Adrenal gland (tissue), 12 donors: ENCODE results near the gene AK4. TPM values are rescaled to one million over a fixed set of nuclear protein-coding genes. Genes with fewer than 3 reads are reported as not detected.
A peak's percentile ranks its signal among the peaks of the same experiment; 100 is the strongest.
"Not testable (repeated sequence)": the region's sequence is repeated elsewhere in the genome, so short reads cannot be mapped to it uniquely, and the experiment has no call there.

Experiments used
- DNase-seq, 7 donors: peaks; one replicate each; pipeline ENCODE4 v3.0.0-alpha.2; 2019 to 2020
- H3K27ac ChIP-seq, 5 donors: fragments of 200-600 bp; sonication (generic) in 4 of 5; 1 replicate in 3 of 5; 2 replicates in 2 of 5; pipeline versions ENCODE4 v1.5.1 to v1.8.0; 2016 to 2020; ENCODE audit warnings: mild to moderate bottlenecking in 1 of 5
- H3K27me3 ChIP-seq: fragments of 200-600 bp; 2 replicates; pipeline ENCODE4 v1.8.0; 2021
- H3K36me3 ChIP-seq, 2 donors: fragments of 200-600 bp; replicated peaks in 1 of 2; 1 replicate in 1 of 2; 2 replicates in 1 of 2; pipeline versions ENCODE4 v1.5.1 to v1.8.0; 2018 to 2022
- H3K4me1 ChIP-seq, 2 donors: fragments of 200-600 bp; replicated peaks in 1 of 2; 1 replicate in 1 of 2; 2 replicates in 1 of 2; pipeline versions ENCODE4 v1.5.1 to v1.8.0; 2018 to 2021
- H3K4me3 ChIP-seq, 4 donors: fragments of 200-600 bp; sonication (generic) in 3 of 4; one replicate each; pipeline ENCODE4 v1.5.1; 2016 to 2018
- H3K9me3 ChIP-seq, 3 donors: fragments of 200-600 bp; sonication (generic) in 1 of 3; replicated peaks in 1 of 3; 1 replicate in 2 of 3; 2 replicates in 1 of 3; pipeline versions ENCODE4 v1.5.1 to v1.8.0; 2016 to 2021
- POLR2A ChIP-seq, 2 donors: fragments of 450-650 bp; IDR thresholded peaks; one replicate each; pipeline ENCODE4 v1.6.1; 2017; ENCODE audit warnings: antibody characterized with exemption in 2 of 2, mild to moderate bottlenecking in 2 of 2, moderate library complexity in 1 of 2
- WGBS, 4 donors: extraction: QIAGEN DNeasy Blood & Tissue Kit in 2 of 4; methylation state at CpG; one replicate each; pipeline versions ENCODE4 v1.1.5 to v1.1.7; 2013 to 2017; 5-methylcytosine and 5-hydroxymethylcytosine counted together
- intact Hi-C, 2 donors: fragments of 100-400 bp; cut with DNase I; formaldehyde crosslinking; loops; one replicate each; pipeline versions ENCODE4 v1.14.1 to v1.15.0; 2022 to 2023
- polyA plus RNA-seq, 3 donors: library from polyadenylated mRNA; stranded (reverse); fragments of 200-250 nt in 2 of 3; fragments of 350-450 nt in 1 of 3; fragmentation: Illumina TruSeq in 1 of 3; extraction: RNeasy Lipid Tissue Mini Kit (QIAGEN cat#74804) in 1 of 3; gene quantifications; one replicate each; pipeline ENCODE4 v1.2.3, GENCODE V29; 2013 to 2014
- total RNA-seq, 9 donors: library from RNA; depleted of rRNA in 4 of 9; stranded (reverse); fragments of >200 nt in 4 of 9; fragments of 120-200 nt in 1 of 9; fragmentation: NEBNext Ultra II Directional in 1 of 9; extraction: Animal tissue kit (Norgen Biotek cat#: 25700) in 1 of 9; gene quantifications; one replicate each; pipeline versions ENCODE4 v1.1.0 to v1.2.4, GENCODE V29; 2013 to 2023
- TF ChIP-seq, protein P1 (sequence below), 6 experiments: fragments of 450-650 bp in 4 of 6; fragments of 200-600 bp in 2 of 6; sonication (generic) in 1 of 6; IDR thresholded peaks; 1 replicate in 5 of 6; 2 replicates in 1 of 6; pipeline versions ENCODE4 v1.5.1 to v1.8.0; 2016 to 2021; ENCODE audit warnings: antibody characterized with exemption in 6 of 6, mild to moderate bottlenecking in 2 of 6, moderate library complexity in 1 of 6
- donor health status: healthy with polysubstance abuse.
- donor health status: Bipolar disorder and iron deficiency.
- donor health status: DM: yes; HTN: yes; CAD: no.
- donor health status: DM: no; HTN: no; CAD: no.
- donor health status: DM: no; HTN: no; CAD: no.
- donor health status: DM: yes; HTN: yes; CAD: no.

The AK4 gene
- total and polyA plus RNA-seq, 12 donors = 0.67 to 12.4 (median 2.5) TPM

GRCh38 chr1:65231718-65232330 is 83.8 kb downstream of the AK4 start:
- no peaks in the 10 kb centered on the region for H3K27me3 ChIP-seq
- H3K9me3 ChIP-seq = no peaks in the 10 kb centered on the region
- 57 to 71% (median 64%) methylated on average over 4 of the region's 4 CpGs for WGBS, 4 donors
- no peak for DNase-seq
- no peak for TF ChIP-seq POLR2A (IDR thresholded peaks at IDR 0.05)
- TF ChIP-seq, protein P1, sequence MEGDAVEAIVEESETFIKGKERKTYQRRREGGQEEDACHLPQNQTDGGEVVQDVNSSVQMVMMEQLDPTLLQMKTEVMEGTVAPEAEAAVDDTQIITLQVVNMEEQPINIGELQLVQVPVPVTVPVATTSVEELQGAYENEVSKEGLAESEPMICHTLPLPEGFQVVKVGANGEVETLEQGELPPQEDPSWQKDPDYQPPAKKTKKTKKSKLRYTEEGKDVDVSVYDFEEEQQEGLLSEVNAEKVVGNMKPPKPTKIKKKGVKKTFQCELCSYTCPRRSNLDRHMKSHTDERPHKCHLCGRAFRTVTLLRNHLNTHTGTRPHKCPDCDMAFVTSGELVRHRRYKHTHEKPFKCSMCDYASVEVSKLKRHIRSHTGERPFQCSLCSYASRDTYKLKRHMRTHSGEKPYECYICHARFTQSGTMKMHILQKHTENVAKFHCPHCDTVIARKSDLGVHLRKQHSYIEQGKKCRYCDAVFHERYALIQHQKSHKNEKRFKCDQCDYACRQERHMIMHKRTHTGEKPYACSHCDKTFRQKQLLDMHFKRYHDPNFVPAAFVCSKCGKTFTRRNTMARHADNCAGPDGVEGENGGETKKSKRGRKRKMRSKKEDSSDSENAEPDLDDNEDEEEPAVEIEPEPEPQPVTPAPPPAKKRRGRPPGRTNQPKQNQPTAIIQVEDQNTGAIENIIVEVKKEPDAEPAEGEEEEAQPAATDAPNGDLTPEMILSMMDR (IDR thresholded peaks at IDR 0.05) = no peak
- H3K36me3 ChIP-seq = no peaks in the 10 kb centered on the region
- intact Hi-C loops = loop anchor here in 1 of 2 donors (10.0 kb wide), 1 partner anchor 453 kb away; no protein-coding TSS in a partner anchor
- no peaks in the 10 kb centered on the region for H3K4me1 ChIP-seq
- no peak overlapping the region for H3K4me3 ChIP-seq
- H3K27ac ChIP-seq = no peak overlapping the region

GRCh38 chr1:65232461-65232990 is 84.5 kb downstream of the AK4 start:
- intact Hi-C loops = loop anchor here in 1 of 2 donors (10.0 kb wide), 1 partner anchor 452 kb away; no protein-coding TSS in a partner anchor
- no peak for DNase-seq
- H3K9me3 ChIP-seq = no peaks in the 10 kb centered on the region
- no peaks in the 10 kb centered on the region for H3K36me3 ChIP-seq
- no peak overlapping the region for H3K27ac ChIP-seq
- whole genome bisulfite sequencing, 4 donors = 70 to 80% (median 75%) methylated on average over 4 of the region's 4 CpGs
- H3K27me3 ChIP-seq = no peaks in the 10 kb centered on the region
- H3K4me3 ChIP-seq = no peak overlapping the region
- H3K4me1 ChIP-seq = no peaks in the 10 kb centered on the region
- TF ChIP-seq, protein P1 (IDR thresholded peaks at IDR 0.05) = no peak
- TF ChIP-seq POLR2A (IDR thresholded peaks at IDR 0.05) = no peak

DNA sequence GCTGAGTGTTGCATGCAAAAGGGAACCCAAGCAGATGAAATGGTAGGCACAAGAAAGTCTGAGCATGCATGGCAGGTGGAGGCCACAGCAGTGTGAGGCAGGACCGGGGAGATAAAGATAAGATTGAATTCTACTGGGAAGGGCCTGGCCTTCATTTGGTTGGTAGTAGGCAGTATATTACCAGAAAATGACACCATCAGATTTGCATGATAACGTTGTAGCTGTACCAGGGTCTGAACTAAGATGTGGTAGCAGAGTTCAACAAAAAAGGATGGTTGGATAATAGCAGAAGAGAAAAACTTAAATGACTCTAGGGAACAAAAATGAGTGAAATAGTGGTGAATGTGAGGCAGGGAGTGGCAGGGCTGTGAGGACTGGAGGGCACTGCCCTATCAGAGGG is 85.8 kb downstream of the AK4 start:
- Histone ChIP-seq H3K27me3 (no peaks in the 10 kb centered on the region), H3K36me3 (no peaks in the 10 kb centered on the region), H3K9me3 (no peaks in the 10 kb centered on the region), H3K27ac (no peak overlapping the region), H3K4me1 (no peaks in the 10 kb centered on the region), H3K4me3 (no peak overlapping the region)
- intact Hi-C loops = loop anchor here in 1 of 2 donors (10.0 kb wide), 1 partner anchor 451 kb away; no protein-coding TSS in a partner anchor
- WGBS, 4 donors = 52 to 66% (median 57%) methylated on average over 2 of the region's 2 CpGs
- no peak for DNase-seq
- TF ChIP-seq POLR2A (IDR thresholded peaks at IDR 0.05) = no peak
- TF ChIP-seq, protein P1 (IDR thresholded peaks at IDR 0.05) = no peak

- Histone ChIP-seq H3K27ac (no peak overlapping the region), H3K4me1 (no peaks in the 10 kb centered on the region), H3K4me3 (no peak overlapping the region), H3K27me3 (no peaks in the 10 kb centered on the region), H3K9me3 (no peaks in the 10 kb centered on the region), H3K36me3 (no peaks in the 10 kb centered on the region)
- TF ChIP-seq POLR2A (IDR thresholded peaks at IDR 0.05) = no peak
- TF ChIP-seq, protein P1 (IDR thresholded peaks at IDR 0.05) = peak; percentile 45 to 85 (median 60)
- no peak for DNase-seq
- intact Hi-C loops = loop anchor here in 1 of 2 donors (10.0 kb wide), 1 partner anchor 449 kb away; no protein-coding TSS in a partner anchor
- WGBS, 4 donors = 41 to 66% (median 56%) methylated on average over 3 of the region's 3 CpGs
Measured at GRCh38 chr1:65235867-65236805, 88.1 kb downstream of the AK4 start.

- not testable (repeated sequence) for H3K27me3 ChIP-seq, H3K4me3 ChIP-seq, H3K27ac ChIP-seq, H3K4me1 ChIP-seq, H3K36me3 ChIP-seq, DNase-seq, H3K9me3 ChIP-seq
- WGBS, 4 donors = 90 to 100% (median 97%) methylated on average over 1 of the region's 1 CpG
- intact Hi-C loops = loop anchor here in 1 of 2 donors (10.0 kb wide), 1 partner anchor 448 kb away; no protein-coding TSS in a partner anchor
Measured at GRCh38 chr1:65237088-65237487, 89.1 kb downstream of the AK4 start.
